ENCODE data around the gene NANOG. TPM values are rescaled to one million over a fixed set of nuclear protein-coding genes. Genes with fewer than 3 reads are reported as not detected.
"Not testable (repeated sequence)": the region's sequence is repeated elsewhere in the genome, so short reads cannot be mapped to it uniquely, and the experiment has no call there.

The NANOG gene
- total and polyA plus RNA-seq, 3 experiments from 2014 or later, result not detected

DNA sequence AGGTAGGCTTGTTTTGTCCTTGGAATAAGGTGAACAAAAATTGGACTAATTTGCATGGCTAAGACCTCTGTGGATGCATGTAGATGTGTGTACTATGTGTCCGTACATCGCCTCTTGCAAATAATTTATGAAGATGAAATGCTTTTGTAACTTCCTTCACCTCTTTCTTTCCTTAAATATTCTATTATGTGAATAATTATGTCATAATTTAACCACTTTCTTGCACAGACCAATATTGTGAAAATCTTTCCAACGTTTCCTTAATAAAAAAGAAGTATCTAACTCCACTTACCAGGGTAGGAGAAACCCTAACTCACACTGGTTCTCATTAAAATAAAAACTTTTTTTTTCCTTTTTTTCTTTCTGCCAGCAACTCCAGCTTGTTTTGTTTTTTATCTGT is 4.0 kb downstream of the NANOG start:
- POLR2A ChIA-PET, result no interaction called here

GRCh38 chr12:7797269-7797668 is 8.1 kb downstream of the NANOG start:
- CTCF ChIA-PET, POLR2A ChIA-PET, H3K27me3 Mint-ChIP-seq: not testable (repeated sequence)

More for the DNA sequence above, 4.0 kb downstream of the NANOG start:
- Histone ChIP-seq H3K4me1 (ENCODE audit: insufficient read depth, low read length) (no peaks in the 10 kb centered on the region), H3K9me3 (ENCODE audit: low read length) (no peaks in the 10 kb centered on the region), H3K27me3 (ENCODE audit: insufficient read depth, low read length, poor library complexity, severe bottlenecking) (no peaks in the 10 kb centered on the region), H3K4me3 (ENCODE audit: low read length) (no peak overlapping the region), H3K36me3 (ENCODE audit: insufficient read depth, low read length) (no peaks in the 10 kb centered on the region), H3K27ac (ENCODE audit: low read depth, low read length) (no peak overlapping the region)
- Mint-ChIP-seq H3K9me3 (no peaks in the 10 kb centered on the region), H3K27ac (no peak overlapping the region), H3K4me3 (no peak overlapping the region), H3K4me1 (no peaks in the 10 kb centered on the region), H3K27me3 (peaks cover 6 to 10% of the 10 kb centered on the region in 2 donors), H3K36me3 (no peaks in the 10 kb centered on the region)
- DNase-seq, result no peak
- CTCF ChIA-PET, result no interaction called here

DNA sequence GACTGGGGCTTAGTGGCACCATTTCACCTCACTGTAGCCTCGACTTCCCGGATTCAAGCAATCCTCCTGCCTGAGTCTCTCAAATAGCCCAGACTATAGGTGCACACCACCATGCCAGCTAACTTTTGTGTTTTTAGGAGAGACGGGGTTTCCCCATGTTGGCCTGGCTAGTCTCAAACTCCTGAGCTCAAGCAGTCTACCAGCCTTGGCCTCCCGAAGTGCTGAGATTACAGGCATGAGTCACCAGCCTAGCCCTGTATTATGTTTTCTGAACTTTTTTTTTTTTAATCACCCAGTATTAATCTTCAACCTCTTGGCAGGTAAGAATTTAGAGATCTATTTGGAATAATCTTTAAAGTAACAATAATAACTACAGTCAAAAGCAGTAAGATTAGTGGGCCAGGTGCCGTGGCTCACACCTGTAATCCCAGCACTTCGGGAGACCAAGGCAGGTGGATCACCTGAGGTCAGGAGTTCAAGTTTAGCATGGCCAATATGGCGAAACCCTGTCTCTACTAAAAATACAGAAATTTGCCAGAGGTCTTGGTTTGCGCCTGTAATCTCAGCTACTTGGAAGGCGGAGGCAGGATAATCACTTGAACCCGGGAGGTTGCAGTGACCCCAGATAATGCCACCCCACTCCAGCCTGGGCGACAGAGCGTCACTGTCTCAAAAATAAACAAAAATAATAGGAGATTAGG is 8.6 kb downstream of the NANOG start:
- Mint-ChIP-seq H3K27ac (peak overlapping the region in 1 of 8 donors; percentile 24), H3K36me3 (no peaks in the 10 kb centered on the region), H3K9me3 (no peaks in the 10 kb centered on the region), H3K4me3 (no peak overlapping the region), H3K27me3 (peaks cover 0 to 1% of the 10 kb centered on the region in 2 donors), H3K4me1 (no peaks in the 10 kb centered on the region)
- Histone ChIP-seq H3K9me3 (ENCODE audit: low read length) (no peaks in the 10 kb centered on the region), H3K36me3 (ENCODE audit: insufficient read depth, low read length) (no peaks in the 10 kb centered on the region), H3K4me1 (ENCODE audit: insufficient read depth, low read length) (no peaks in the 10 kb centered on the region), H3K4me3 (ENCODE audit: low read length) (no peak overlapping the region), H3K27me3 (ENCODE audit: insufficient read depth, low read length, poor library complexity, severe bottlenecking) (no peaks in the 10 kb centered on the region), H3K27ac (ENCODE audit: low read depth, low read length) (no peak overlapping the region)
- CTCF ChIA-PET, result no interaction called here
- DNase-seq, result no peak
- POLR2A ChIA-PET, result no interaction called here

More at GRCh38 chr12:7797269-7797668, 8.1 kb downstream of the NANOG start:
- H3K36me3 ChIP-seq (ENCODE audit: insufficient read depth, low read length); DNase-seq; H3K4me3 Mint-ChIP-seq; H3K27ac ChIP-seq (ENCODE audit: low read depth, low read length); H3K9me3 Mint-ChIP-seq; H3K9me3 ChIP-seq (ENCODE audit: low read length); H3K27ac Mint-ChIP-seq; H3K4me1 Mint-ChIP-seq; H3K36me3 Mint-ChIP-seq; H3K4me1 ChIP-seq (ENCODE audit: insufficient read depth, low read length); H3K4me3 ChIP-seq (ENCODE audit: low read length); H3K27me3 ChIP-seq (ENCODE audit: insufficient read depth, low read length, poor library complexity, severe bottlenecking): not testable (repeated sequence)

- H3K4me1 ChIP-seq (ENCODE audit: insufficient read depth, low read length); POLR2A ChIA-PET; H3K36me3 Mint-ChIP-seq; H3K4me1 Mint-ChIP-seq; H3K9me3 Mint-ChIP-seq; H3K36me3 ChIP-seq (ENCODE audit: insufficient read depth, low read length); H3K4me3 ChIP-seq (ENCODE audit: low read length); H3K27ac ChIP-seq (ENCODE audit: low read depth, low read length); DNase-seq; H3K27me3 ChIP-seq (ENCODE audit: insufficient read depth, low read length, poor library complexity, severe bottlenecking); H3K27ac Mint-ChIP-seq; H3K4me3 Mint-ChIP-seq; H3K9me3 ChIP-seq (ENCODE audit: low read length); H3K27me3 Mint-ChIP-seq: not testable (repeated sequence)
- CTCF ChIA-PET, result interaction anchor here (1.3 kb wide), 1 partner anchor 10 kb away, joined by 4 read pairs; no protein-coding TSS in a partner anchor
Observed at GRCh38 chr12:7798750-7799308, 9.6 kb downstream of the NANOG start.

- Mint-ChIP-seq H3K4me3 (no peak overlapping the region), H3K9me3 (no peaks in the 10 kb centered on the region), H3K4me1 (no peaks in the 10 kb centered on the region), H3K36me3 (no peaks in the 10 kb centered on the region), H3K27ac (no peak overlapping the region), H3K27me3 (peaks cover 0 to 1% of the 10 kb centered on the region in 2 donors)
- Histone ChIP-seq H3K4me1 (ENCODE audit: insufficient read depth, low read length) (no peaks in the 10 kb centered on the region), H3K36me3 (ENCODE audit: insufficient read depth, low read length) (no peaks in the 10 kb centered on the region), H3K27me3 (ENCODE audit: insufficient read depth, low read length, poor library complexity, severe bottlenecking) (no peaks in the 10 kb centered on the region), H3K4me3 (ENCODE audit: low read length) (no peak overlapping the region), H3K9me3 (ENCODE audit: low read length) (no peaks in the 10 kb centered on the region), H3K27ac (ENCODE audit: low read depth, low read length) (no peak overlapping the region)
- no peak for DNase-seq
- CTCF ChIA-PET, result no interaction called here
- POLR2A ChIA-PET, result no interaction called here
Observed at GRCh38 chr12:7801460-7801859, 12.3 kb downstream of the NANOG start.

DNA sequence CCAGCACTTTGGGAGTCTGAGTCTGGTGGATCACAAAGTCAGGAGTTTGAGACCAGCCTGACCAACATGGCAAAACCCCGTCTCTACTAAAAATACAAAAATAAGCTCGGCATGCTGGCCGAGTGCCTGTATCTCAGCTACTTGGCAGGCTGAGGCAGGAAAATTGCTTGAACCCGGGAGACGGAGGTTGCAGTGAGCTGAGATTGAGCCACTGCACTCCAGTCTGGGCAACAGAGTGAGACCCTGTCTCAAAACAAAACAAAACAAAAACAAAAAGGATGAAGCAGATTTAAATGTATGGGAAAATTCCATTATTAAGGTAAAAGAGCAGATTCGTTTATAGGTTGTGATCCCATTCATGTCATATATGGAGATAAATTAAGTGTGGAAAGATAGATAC is 17.1 kb downstream of the NANOG start:
- H3K27ac Mint-ChIP-seq; H3K36me3 ChIP-seq (ENCODE audit: insufficient read depth, low read length); H3K4me1 Mint-ChIP-seq; H3K9me3 Mint-ChIP-seq; POLR2A ChIA-PET; H3K27me3 ChIP-seq (ENCODE audit: insufficient read depth, low read length, poor library complexity, severe bottlenecking); H3K4me3 ChIP-seq (ENCODE audit: low read length); H3K4me1 ChIP-seq (ENCODE audit: insufficient read depth, low read length); H3K36me3 Mint-ChIP-seq; H3K4me3 Mint-ChIP-seq; H3K27me3 Mint-ChIP-seq; DNase-seq; H3K9me3 ChIP-seq (ENCODE audit: low read length); H3K27ac ChIP-seq (ENCODE audit: low read depth, low read length): not testable (repeated sequence)
- CTCF ChIA-PET, result interaction anchor here (0.5 to 1.7 kb wide), 6 partner anchors 15 to 132 kb away, joined by 3 to 6 read pairs (median 3); no protein-coding TSS in a partner anchor

DNA sequence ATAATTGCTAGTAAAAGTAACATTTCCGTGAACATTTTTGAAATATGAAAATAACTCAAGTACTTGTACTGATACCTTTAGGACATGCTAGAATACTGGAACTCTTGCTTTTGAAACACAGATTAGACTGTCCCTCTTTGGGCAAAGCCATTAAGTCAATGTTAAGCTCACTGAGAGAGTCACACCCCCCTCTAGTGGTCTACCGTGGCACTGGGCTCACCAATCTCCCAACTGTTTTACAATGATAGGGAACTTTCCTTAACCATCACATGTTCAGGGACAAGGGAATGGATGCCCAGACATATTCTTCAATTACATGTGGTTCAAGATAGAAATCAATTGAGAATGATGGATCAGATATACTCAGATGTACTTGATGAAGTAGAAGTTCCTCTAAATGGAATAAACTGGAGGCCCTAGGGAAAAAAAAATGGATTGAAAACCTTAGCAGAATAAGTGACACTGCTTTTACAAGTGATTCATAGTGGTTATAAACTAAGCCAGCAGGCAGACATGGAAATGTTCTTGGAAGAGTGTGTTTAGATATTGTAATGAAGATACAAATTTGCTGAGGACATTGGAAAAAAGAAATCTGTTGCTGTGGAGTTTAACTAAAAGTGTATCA is 17.8 kb downstream of the NANOG start:
- H3K4me1 ChIP-seq (ENCODE audit: insufficient read depth, low read length), result no peaks in the 10 kb centered on the region
- no peaks in the 10 kb centered on the region for H3K36me3 Mint-ChIP-seq
- H3K36me3 ChIP-seq (ENCODE audit: insufficient read depth, low read length), result no peaks in the 10 kb centered on the region
- H3K4me3 Mint-ChIP-seq, result no peak overlapping the region
- no peak overlapping the region for H3K4me3 ChIP-seq (ENCODE audit: low read length)
- H3K27me3 Mint-ChIP-seq, result peaks cover 4 to 8% of the 10 kb centered on the region in 2 donors
- no peaks in the 10 kb centered on the region for H3K9me3 Mint-ChIP-seq
- H3K27me3 ChIP-seq (ENCODE audit: insufficient read depth, low read length, poor library complexity, severe bottlenecking), result no peaks in the 10 kb centered on the region
- no peak overlapping the region for H3K27ac ChIP-seq (ENCODE audit: low read depth, low read length)
- H3K27ac Mint-ChIP-seq, result no peak overlapping the region
- H3K9me3 ChIP-seq (ENCODE audit: low read length), result no peaks in the 10 kb centered on the region
- DNase-seq, result peak; percentile 21 to 60 (median 37)
- no peaks in the 10 kb centered on the region for H3K4me1 Mint-ChIP-seq
- CTCF ChIA-PET, result interaction anchor here (0.5 to 1.7 kb wide), 4 partner anchors 16 to 132 kb away, joined by 3 to 6 read pairs (median 3); no protein-coding TSS in a partner anchor
- POLR2A ChIA-PET, result no interaction called here

DNA sequence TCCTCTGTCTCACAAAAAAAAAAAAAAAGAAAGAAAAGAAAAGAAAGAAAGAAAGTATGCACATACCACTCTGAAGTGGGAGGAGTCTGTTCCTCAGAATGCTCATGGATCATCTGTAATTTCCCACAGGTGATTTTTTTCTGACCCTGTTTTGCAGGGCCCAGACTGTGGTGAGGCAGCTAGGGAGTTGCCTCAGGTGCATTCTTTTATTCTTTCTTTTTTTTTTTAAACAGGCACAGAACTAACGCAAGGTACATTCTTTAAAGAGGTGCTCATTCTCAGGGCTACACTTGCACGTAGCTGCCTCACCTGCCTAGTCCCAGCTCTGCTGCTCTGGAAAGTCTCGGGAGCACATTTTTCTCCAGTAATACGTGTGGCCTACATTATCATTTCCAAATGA is 36.6 kb downstream of the NANOG start:
- H3K27ac Mint-ChIP-seq; H3K36me3 Mint-ChIP-seq; POLR2A ChIA-PET; DNase-seq; H3K4me3 Mint-ChIP-seq; CTCF ChIA-PET; H3K27me3 ChIP-seq (ENCODE audit: insufficient read depth, low read length, poor library complexity, severe bottlenecking); H3K27ac ChIP-seq (ENCODE audit: low read depth, low read length); H3K9me3 Mint-ChIP-seq; H3K27me3 Mint-ChIP-seq; H3K4me3 ChIP-seq (ENCODE audit: low read length); H3K9me3 ChIP-seq (ENCODE audit: low read length); H3K4me1 Mint-ChIP-seq; H3K4me1 ChIP-seq (ENCODE audit: insufficient read depth, low read length); H3K36me3 ChIP-seq (ENCODE audit: insufficient read depth, low read length): not testable (repeated sequence)

Measured in CD8-positive, alpha-beta memory T cell (primary cell).